Activated CD4-positive, alpha-beta T cell treated with anti-CD3 and anti-CD28 coated beads for 4 hours (primary cell): ENCODE results near the gene CPT2.

ENCODE experiments used
- DNase-seq, 2 donors: peaks; one replicate each; pipeline ENCODE4 v3.0.0-alpha.2; 2020

Gene CPT2

DNA sequence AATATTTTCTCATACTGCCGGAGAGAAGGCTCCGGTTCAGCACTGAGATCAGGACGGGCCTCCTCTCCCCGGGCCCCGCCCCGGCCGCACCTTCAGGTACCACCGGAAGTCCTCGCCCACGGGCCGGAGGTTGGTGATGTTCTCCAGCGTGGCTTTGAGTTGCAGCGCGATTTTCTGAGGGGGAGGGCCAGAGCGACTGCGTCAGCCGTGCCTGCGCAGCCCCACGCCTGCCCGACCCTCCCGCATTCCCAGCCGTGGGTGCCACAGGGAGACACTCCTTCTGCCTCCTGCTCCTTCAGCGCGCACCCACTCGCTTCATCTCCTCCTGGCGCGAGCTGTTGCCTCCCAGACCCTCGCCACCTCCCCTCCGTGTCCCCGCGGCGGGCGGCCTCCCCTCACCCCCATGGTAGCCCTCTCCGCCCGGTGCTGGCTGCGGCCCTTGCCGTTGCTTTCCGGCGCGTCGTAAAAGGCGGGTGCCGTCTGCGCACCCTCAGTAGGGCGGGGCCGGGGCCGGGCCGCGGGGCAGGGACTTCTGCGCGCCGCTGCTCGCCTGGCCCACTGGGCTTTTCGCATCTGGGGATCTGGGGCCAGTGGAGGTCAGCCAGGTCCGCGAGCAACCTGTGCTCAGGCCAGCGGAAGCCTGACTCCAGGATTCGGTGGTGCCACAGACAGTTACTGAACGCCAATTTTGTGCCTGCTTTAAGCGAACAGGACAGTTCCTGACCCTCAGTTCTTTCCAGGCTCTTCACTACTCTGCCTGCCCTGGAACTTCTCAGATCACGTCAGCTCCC lies 23.7 kb downstream of the CPT2 start, which contains the start of gene CZIB:
Gene CZIB (minus strand): TSS at position 464 of the 791 bp plus-strand sequence. CDS start 59 bp downstream, at position 405.
- peak; percentile 92 to 93 for DNase-seq

GRCh38 chr1:53220962-53221286 lies 24.3 kb downstream of the CPT2 start:
- no peak for DNase-seq

GRCh38 chr1:53237638-53238037 lies 41.0 kb downstream of the CPT2 start:
- no peak for DNase-seq

DNA sequence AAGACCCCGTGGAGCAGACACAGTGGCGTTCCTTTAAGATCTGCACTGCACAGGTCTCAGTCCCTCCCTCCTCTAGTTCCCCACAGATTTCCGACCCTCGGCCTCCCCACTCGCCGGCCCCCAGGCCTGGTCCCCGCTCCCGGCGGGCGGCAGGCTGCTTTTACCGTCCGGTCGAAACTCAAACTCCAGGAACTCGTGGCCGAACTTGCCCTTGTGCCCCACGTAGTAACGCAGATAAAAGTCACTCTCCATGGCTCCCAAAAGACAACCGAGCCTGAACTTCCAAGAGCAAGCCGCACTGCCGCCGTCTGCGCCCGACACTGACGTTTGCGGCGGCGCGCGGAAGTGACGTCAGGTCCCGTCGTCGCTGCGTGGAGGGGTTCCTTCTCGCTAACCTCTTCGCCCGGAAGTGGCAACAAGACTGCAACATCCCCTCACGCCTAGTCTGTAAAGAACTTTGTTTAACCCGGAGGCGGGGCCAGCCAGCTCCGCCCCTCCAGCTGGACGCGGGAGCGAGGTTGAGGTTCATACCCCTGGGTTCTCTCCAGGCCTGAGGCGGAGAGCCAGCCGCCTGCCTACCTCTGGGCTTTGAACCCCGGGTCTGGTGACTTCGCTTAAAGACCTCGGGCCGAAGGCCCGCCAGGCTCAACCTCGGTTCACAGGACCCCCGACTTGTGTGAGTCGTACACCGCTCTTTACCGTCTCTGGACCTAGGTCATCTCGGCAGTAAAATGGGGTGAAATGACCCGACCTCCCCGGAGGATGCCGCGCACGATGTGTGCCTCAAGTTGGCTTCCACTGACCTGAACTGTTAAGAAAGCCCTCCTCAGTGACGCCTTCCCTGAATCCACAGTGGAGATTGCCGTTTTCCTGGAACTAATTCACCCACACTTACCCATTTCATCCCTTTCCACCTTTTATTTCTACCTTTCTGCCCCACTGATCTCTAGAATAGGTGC lies 41.9 kb downstream of the CPT2 start, which contains the start of gene MAGOH:
Gene MAGOH (minus strand): TSS at position 322 of the 959 bp plus-strand sequence. CDS start 70 bp downstream, at position 252.
- DNase-seq = peak; percentile 89 to 93

DNA sequence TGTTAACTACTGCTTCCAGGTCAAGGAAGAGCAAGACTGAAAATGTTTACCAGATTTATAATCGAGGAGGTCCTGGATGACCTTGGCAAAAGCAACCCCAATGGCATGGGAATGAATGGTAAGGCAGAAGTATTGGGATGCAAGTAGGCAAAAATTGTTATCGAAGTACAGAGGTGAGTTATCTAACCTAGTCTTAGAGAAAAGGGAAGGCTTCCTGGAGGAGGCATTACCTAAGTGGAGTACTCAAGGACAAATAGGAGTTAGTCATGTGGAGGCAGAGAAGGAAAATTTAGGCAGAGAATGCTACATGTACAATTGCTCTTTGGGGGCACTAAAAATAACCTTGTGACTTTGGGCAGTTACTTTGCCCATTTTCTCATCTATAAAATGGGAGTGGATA lies 45.2 kb downstream of the CPT2 start:
- no peak for DNase-seq

GRCh38 chr1:53242381-53242780 lies 45.8 kb downstream of the CPT2 start:
- DNase-seq = no peak

- DNase-seq = no peak
These were observed 47.5 kb downstream of the CPT2 start for GRCh38 chr1:53244141-53244540.

DNA sequence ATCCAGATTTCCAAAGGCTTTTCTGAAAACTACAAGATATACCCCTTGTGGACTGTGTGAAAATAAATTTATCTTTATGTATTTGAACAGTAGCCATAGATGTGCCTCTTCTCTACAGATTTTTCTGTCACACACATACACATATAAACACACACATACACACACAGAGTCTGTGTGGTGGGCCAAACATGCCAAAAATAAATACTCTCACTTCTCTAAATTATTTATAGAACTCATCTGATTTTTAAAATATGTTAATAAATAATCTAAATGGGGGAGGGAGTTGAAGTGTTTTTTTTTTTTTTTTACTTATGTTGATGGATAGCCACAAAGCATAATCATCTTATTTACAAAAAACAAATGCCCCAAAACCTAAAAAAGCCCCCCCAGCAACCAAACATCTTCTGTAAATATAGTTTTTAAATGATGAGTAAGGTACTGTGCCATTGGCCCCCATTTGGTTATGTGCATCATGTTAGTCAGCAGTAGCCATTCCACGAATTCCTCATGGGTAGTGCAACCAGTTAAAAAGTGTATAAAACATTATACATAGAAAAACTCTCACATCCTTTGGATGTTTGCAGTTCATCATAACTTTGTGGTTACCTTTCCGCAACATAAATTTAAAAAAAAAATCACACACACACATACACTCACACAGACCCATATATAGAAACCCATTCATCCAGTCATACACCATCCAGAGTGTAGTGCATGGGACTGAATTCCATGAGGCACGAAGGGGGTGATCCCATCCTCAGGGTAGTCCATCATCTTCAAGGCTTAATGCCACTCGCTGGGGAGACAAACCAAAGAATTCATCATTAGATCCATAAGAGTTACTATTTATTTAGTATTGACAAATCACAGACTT lies 49.9 kb downstream of the CPT2 start:
- no peak for DNase-seq

DNA sequence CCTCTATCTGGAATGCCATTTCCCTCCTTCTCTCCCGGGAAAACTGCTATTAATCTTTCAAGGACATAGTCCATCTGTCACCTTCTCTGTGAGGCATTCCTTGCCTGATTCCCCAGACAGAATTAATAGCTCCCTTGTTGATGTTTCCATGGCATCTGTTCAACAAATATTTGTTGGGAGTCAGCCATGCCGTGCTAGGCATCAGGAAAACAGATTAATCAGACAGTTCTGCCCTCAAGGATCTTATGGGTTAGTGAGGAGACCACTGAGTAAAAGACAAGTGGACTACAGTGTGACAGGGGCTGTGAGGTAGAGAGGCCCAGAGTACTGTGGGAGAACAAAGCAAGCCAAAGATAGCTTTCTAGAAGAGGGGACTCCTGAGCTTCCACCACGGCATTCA lies 53.1 kb downstream of the CPT2 start:
- no peak for DNase-seq

GRCh38 chr1:53250325-53250724 lies 53.7 kb downstream of the CPT2 start:
- DNase-seq = no peak

DNA sequence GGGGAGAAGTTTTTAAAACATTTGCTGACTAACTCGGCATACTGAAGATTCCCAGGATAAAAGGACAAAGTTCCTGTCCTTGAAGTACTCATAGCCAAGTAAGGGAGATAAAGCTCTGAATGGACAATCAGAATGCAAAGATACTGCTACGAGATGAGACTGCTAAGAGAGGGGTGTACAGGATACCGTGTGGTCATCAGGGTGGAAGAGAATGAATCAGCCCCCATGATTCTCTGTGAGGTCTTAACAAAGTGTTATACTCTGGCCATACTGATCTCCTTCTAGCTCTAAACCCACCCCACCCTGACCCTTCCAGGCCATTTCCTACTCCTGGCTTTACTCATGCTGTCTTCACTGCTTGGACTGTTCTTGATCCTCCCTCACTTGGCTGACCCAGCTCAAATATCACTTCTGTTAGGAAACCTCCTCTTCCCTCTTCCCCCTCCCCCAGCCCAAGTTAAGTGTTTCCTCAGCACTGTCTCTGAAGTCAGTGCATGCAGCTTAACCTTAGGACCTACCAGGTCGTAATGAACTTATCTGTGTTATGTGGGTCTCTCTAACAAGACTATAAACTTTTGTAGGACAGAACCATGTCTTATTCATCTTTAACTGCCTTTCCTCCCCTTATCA lies 57.5 kb downstream of the CPT2 start:
- no peak for DNase-seq

DNA sequence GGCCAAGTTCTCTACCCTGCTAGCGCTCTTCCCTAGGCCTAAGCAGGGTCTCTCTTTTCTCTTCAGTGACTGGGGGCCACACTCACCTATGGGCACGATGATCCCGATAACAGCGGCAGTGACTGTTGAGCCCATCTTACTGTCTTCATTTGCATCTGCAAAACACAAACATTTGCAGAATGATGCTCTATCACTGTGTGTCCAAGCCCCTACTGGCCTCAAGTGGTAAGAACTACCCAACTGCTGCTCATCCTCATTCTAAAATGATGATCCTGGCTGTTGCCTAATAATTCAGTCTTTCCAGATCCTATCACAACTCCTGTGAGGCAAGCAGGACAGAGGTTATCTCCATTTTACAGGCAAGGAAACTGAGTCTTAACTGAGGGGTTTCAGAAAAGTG lies 58.4 kb downstream of the CPT2 start:
- DNase-seq = no peak

DNA sequence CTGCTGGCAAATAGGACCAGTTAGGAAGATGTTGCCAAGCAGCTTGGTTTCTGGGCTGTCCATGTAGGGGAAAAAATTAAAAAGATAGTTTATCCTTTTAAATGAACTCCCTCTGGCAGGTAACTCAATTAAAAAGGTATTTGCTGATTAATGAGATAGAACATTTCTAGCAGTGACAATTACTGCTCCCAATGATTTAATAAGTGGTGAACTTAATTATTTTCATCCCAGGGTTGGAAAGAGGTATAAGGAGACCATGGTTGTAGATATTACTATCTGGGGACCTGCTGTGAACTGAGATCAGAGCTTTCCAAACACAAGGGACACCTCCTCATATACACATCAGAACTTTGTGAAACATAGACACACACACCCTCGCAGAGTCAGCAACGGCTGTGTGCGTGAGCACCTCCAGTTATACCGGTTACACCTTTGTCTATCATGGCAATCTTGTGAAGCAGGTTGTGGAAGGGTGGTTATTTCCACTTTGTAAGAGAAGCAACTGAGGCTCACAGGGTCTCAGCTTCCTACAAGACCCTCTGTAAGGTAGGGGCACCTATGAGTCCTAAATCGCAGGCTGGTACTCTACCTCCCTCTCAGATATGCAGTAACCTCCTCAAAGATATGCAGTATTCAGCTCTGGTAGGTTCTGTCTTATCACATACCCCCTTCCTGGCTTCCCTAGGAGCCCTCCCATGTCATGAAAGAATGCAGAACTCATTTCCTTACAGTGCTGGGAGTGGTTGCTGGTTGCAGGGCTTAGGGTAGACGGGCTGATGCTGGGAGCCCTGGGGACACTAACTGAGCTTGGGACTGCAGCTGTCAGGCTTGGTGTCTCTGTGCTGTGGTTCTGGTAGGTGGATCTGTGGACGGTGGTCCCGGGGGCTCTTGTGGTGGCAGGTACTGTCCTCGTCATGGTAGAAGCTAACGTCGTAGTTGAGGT lies 60.2 kb downstream of the CPT2 start:
- DNase-seq = no peak

GRCh38 chr1:53257454-53258081 lies 60.9 kb downstream of the CPT2 start:
- no peak for DNase-seq

GRCh38 chr1:53258216-53258615 lies 61.6 kb downstream of the CPT2 start:
- no peak for DNase-seq

GRCh38 chr1:53259932-53260331 lies 63.3 kb downstream of the CPT2 start:
- DNase-seq = no peak

GRCh38 chr1:53260631-53261247 lies 64.1 kb downstream of the CPT2 start:
- no peak for DNase-seq

DNA sequence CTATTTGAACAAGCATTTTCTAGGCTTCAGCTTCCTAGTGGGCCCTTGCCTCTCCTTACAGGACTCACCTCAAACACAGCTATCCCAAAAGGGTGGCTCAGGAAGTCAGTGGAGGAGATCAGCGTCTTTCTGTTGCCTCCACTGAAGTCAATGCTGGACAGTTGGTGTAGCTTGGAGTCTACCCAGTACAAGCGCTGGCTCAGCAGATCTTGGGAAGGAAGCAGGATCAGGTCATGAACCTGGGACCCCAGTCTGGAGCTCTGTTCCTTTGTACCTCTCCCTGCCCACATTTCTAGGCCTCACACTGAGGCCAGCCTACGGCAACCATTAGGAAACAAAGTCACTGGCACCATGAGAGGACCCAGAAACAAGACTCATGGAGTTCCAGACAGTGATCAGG lies 65.4 kb downstream of the CPT2 start:
- no peak for DNase-seq
